Activated CD8-positive, alpha-beta memory T cell treated with anti-CD3 and anti-CD28 coated beads for 36 hours (primary cell): Measurements from ENCODE around the gene RAPGEF2. TPM values are rescaled to one million over a fixed set of nuclear protein-coding genes. Genes with fewer than 3 reads are reported as not detected.

Experiments used
- CTCF ChIA-PET: fragments of 350-600 bp; sonication (Branson Sonifier 250); formaldehyde crosslinking; loops from one replicate; lab custom pipeline; 2021; ENCODE audit warnings: antibody characterized with exemption; lab: Charles Lee
- POLR2A ChIA-PET: fragments of 350-600 bp; sonication (Branson Sonifier 250); formaldehyde crosslinking; loops from one replicate; lab custom pipeline; 2021; ENCODE audit warnings: antibody characterized with exemption; lab: Charles Lee
- total RNA-seq, 2 experiments: library from RNA; stranded (reverse); gene quantifications; one replicate each; pipeline ENCODE4 v1.2.3, GENCODE V29; 2021

Gene RAPGEF2
- total RNA-seq, 2 experiments from 2014 or later, result 33.1 to 34.6 TPM

GRCh38 chr4:159252491-159252890 lies 149.6 kb downstream of the RAPGEF2 start:
- ChIA-PET POLR2A (no interaction called here), CTCF (no interaction called here)

GRCh38 chr4:159256037-159256436 lies 153.2 kb downstream of the RAPGEF2 start:
- ChIA-PET CTCF (no interaction called here), POLR2A (no interaction called here)

DNA sequence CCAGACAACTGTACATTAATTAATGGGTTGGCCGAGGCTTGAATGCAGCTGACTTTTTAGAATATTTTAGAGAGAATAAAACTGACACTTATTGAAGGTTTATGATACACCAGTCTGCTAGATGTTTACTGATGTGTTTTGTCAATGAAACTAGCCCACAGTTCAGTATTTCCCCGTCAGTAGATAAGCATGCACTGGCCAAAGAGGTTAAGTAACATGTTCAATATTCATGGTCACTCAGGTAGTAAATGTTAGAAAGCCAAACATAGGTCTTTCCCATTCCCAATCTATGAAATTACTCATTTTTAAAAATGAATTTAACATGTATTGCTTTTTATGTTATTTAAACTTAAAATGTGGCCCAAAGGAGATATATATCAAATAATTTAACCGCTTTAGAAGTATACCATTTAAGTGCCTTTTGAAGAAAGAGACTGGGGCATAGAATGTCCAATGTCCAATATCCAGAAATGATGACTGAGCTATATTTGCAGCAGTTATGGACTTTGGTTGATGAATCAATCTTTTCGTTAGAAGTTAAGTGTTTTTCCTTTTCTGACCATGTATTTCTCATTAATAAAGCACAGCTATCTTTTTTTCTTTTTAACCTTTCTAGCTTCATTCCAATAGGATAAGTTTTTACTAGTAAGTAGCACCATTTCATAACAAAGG lies 156.1 kb downstream of the RAPGEF2 start:
- ChIA-PET CTCF (no interaction called here), POLR2A (no interaction called here)

- POLR2A ChIA-PET, result no interaction called here
- CTCF ChIA-PET, result no interaction called here
These were observed 161.2 kb downstream of the RAPGEF2 start for GRCh38 chr4:159264057-159264456.

DNA sequence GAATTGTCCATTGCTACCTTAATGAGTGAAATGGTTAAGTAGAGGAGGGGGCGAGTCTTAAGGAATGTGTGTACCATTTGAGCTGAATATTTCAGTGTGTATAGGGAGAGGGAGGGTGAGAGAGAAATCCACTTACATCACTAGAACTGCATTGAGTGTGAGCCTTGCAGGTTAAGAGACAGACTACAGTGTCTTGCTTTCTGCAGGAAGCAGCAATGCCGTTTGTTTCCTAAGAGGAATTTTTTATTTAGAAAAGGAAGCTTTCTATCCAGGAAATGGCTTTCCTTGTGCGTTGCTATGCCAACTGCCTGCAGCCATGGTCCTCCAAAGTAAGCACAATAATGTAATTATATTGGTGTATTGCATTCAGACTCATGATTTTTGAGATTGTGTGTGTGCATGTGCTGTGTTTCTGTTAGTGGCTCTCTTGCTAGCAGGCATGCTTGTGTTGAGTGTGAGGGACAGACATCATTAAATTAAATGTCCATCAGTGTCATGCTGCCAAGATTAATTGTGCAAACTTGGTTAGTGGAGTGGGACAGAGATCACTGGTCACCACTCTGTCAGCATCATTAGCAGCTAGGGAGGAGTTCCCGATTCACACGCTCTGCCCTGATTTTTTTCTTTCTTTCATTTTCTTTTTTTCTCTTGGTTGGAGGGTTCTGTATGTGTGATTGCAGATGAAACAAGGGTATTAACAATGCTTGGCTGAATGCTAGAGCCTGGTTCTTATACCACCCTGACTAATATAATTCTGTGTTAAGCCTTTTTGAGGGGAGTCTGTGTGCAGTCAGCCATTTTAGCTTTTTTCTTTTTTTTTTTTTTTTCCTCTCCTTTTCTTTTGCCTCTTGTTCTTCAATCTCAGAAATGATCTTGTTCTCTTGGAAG lies 164.3 kb downstream of the RAPGEF2 start:
- ChIA-PET CTCF (interaction anchor here (0.8 kb wide), 1 partner anchor 29 kb away, joined by 3 read pairs; no protein-coding TSS in a partner anchor), POLR2A (no interaction called here)

- POLR2A ChIA-PET, result no interaction called here
- CTCF ChIA-PET, result no interaction called here
These were observed 165.0 kb downstream of the RAPGEF2 start for GRCh38 chr4:159267869-159268285.

GRCh38 chr4:159268607-159269006 lies 165.7 kb downstream of the RAPGEF2 start:
- ChIA-PET POLR2A (no interaction called here), CTCF (no interaction called here)

DNA sequence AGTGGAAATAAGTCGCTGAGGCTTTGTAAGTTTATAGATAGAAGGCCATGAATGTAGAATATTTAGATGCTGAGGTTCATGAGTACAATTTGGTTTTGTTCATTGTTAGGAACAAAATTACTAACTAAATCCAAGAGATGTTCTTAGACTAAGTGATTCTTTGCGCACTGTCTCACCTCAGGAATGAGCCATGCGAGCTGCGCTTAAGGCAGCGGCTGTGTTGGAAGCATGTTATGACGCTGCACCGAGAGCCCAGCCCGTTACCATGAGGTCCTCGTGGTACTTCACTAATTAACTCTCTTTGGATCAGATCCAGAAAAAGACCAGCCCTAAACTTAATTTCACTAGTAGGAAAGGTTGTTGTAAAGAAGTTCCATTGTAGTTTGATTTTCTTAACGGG lies 166.2 kb downstream of the RAPGEF2 start:
- ChIA-PET POLR2A (no interaction called here), CTCF (no interaction called here)

DNA sequence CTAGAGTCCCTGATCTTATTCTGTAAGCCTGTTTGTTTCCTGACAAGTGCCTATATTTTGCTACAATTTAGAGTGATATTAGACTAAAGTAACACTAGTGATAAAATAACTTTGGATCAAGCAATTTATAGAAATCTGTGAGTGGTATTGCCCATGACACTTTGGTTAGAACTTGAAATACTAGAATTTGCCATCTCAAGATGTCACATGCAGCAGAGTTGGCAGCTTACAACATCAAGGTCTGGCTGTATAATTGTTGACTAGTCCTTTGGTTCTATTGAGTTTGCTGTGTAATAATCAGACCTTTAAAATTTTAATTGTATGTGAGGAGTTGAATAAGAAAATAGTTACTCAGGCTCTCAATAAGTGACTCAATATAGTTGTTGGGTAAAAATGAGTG lies 167.1 kb downstream of the RAPGEF2 start:
- ChIA-PET CTCF (no interaction called here), POLR2A (no interaction called here)

DNA sequence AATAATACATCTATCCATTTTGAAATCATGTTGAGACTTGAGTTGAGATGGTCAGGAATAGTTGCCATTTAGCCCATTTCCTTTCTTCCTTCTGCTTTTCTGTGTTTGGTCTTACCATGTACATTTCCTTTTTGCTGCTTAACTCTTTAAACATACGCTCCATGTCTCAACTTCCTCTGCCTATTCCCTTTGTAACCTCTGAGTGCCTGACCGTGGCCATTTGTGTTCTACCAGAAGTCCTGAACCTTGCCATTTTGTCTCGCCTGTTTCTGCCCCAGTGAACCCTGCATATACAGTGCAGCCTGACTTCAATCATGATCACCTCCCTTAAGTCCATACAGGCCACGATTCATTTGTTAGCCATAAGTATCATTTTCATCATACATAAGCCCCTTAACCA lies 169.0 kb downstream of the RAPGEF2 start:
- CTCF ChIA-PET, result no interaction called here

GRCh38 chr4:159272273-159273140 lies 169.6 kb downstream of the RAPGEF2 start:
- ChIA-PET CTCF (no interaction called here), POLR2A (no interaction called here)

More for the DNA sequence above, 169.0 kb downstream of the RAPGEF2 start:
- POLR2A ChIA-PET, result no interaction called here

- POLR2A ChIA-PET, result no interaction called here
- CTCF ChIA-PET, result no interaction called here
These were observed 170.2 kb downstream of the RAPGEF2 start for GRCh38 chr4:159273141-159273438.

GRCh38 chr4:159273841-159274240 lies 171.0 kb downstream of the RAPGEF2 start:
- POLR2A ChIA-PET, result no interaction called here
- CTCF ChIA-PET, result no interaction called here

DNA sequence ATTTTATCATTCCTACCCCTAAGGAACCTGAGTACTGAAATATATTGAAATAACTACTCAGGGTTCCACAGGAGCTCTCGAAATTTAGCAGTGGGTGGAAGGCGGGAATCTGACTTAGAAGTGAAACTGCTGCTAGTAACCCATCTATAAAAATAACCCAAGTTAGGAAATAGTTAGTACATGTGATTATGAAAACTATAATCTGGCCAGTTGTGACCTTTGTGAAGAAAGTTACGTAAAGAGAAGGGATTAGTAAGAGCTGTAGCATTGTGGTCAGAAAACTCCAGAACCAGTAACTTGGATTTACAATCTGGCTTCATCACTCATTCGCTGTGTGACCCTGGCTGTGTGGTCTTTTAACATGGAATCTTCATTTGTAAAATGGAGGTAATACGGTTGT lies 175.5 kb downstream of the RAPGEF2 start:
- POLR2A ChIA-PET, result no interaction called here
- CTCF ChIA-PET, result no interaction called here

DNA sequence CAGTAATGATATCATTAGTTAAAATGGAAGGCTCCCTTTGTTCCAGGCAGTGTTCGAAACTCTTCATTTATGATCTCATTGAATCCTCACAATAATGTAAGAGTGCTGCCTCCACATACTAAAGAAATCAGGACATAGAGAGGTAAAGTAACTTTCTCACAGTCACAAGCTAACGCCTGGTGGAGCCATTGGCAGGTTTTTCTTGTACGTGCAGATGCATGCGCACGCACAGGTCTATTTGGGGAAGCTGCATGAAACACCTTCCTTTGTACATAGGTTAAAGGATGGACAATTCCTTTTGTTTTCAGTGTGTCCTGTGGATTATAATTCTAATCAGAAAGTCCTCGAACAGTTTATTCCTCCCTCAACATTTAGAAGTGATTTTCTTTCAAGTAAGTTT lies 176.2 kb downstream of the RAPGEF2 start:
- ChIA-PET CTCF (no interaction called here), POLR2A (no interaction called here)

- CTCF ChIA-PET, result no interaction called here
These were observed 177.7 kb downstream of the RAPGEF2 start for GRCh38 chr4:159280442-159281172.

GRCh38 chr4:159281771-159282170 lies 178.9 kb downstream of the RAPGEF2 start:
- CTCF ChIA-PET, result no interaction called here
- POLR2A ChIA-PET, result no interaction called here

More at GRCh38 chr4:159280442-159281172, 177.7 kb downstream of the RAPGEF2 start:
- POLR2A ChIA-PET, result no interaction called here

- ChIA-PET POLR2A (no interaction called here), CTCF (no interaction called here)
These were observed 179.4 kb downstream of the RAPGEF2 start for GRCh38 chr4:159282329-159282728.

- CTCF ChIA-PET, result interaction anchor here (0.6 kb wide), 1 partner anchor 13 kb away, joined by 3 read pairs; no protein-coding TSS in a partner anchor
- POLR2A ChIA-PET, result no interaction called here
These were observed 180.1 kb downstream of the RAPGEF2 start for GRCh38 chr4:159282944-159283343.
